OCI-LY1 (cell line): Measurements from ENCODE around the gene ACAN.

Source experiments
- EZH2 ChIP-seq: fragments of 200-600 bp; sonication (generic), shearing (Covaris generic); IDR thresholded peaks from 2 replicates; pipeline ENCODE4 v1.8.0; 2017; ENCODE audit warnings: borderline replicate concordance, mixed run types, mild to moderate bottlenecking, antibody characterized with exemption, low read length, moderate library complexity, mixed read lengths
- TF ChIP-seq, protein P1 (sequence below): fragments of 200-600 bp; sonication (generic), shearing (Covaris generic); IDR thresholded peaks from 2 replicates; pipeline ENCODE4 v1.5.1; 2017; ENCODE audit warnings: mild to moderate bottlenecking, antibody characterized with exemption, low read length, moderate library complexity, mixed read lengths

GRCh38 chr15:88852476-88852875 lies 49.2 kb downstream of the ACAN start:
- TF ChIP-seq, protein P1, sequence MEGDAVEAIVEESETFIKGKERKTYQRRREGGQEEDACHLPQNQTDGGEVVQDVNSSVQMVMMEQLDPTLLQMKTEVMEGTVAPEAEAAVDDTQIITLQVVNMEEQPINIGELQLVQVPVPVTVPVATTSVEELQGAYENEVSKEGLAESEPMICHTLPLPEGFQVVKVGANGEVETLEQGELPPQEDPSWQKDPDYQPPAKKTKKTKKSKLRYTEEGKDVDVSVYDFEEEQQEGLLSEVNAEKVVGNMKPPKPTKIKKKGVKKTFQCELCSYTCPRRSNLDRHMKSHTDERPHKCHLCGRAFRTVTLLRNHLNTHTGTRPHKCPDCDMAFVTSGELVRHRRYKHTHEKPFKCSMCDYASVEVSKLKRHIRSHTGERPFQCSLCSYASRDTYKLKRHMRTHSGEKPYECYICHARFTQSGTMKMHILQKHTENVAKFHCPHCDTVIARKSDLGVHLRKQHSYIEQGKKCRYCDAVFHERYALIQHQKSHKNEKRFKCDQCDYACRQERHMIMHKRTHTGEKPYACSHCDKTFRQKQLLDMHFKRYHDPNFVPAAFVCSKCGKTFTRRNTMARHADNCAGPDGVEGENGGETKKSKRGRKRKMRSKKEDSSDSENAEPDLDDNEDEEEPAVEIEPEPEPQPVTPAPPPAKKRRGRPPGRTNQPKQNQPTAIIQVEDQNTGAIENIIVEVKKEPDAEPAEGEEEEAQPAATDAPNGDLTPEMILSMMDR: no peak
- TF ChIP-seq EZH2: no peak
